Measurements from ENCODE around the gene ASTN2.

DNA sequence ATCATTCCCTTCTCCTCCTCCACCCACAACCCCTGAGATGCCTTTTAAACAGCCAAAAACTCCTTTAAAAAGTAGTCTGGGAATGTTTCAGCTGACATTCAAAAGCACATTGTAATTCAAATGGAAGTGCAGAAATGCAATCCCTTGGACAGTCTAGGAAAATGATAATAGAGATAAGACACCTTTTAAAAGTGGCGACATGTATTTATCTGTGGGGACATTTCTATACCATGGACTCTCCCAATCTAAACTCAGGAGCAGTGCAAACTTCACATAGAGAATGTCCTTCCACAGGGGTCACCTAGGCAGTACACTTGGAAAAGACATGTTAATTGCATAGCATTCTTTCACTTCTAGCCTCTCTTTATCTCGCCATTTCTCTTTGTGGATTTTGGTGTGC is 694.7 kb downstream of the ASTN2 start:
- TF ChIP-seq, protein P1, sequence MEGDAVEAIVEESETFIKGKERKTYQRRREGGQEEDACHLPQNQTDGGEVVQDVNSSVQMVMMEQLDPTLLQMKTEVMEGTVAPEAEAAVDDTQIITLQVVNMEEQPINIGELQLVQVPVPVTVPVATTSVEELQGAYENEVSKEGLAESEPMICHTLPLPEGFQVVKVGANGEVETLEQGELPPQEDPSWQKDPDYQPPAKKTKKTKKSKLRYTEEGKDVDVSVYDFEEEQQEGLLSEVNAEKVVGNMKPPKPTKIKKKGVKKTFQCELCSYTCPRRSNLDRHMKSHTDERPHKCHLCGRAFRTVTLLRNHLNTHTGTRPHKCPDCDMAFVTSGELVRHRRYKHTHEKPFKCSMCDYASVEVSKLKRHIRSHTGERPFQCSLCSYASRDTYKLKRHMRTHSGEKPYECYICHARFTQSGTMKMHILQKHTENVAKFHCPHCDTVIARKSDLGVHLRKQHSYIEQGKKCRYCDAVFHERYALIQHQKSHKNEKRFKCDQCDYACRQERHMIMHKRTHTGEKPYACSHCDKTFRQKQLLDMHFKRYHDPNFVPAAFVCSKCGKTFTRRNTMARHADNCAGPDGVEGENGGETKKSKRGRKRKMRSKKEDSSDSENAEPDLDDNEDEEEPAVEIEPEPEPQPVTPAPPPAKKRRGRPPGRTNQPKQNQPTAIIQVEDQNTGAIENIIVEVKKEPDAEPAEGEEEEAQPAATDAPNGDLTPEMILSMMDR (IDR thresholded peaks at IDR 0.05) = no peak
- TF ChIP-seq POLR2A (IDR thresholded peaks at IDR 0.05) = no peak

All from lower leg skin (tissue), 3 donors.